ENCODE measurements around the gene MDH1.

- TF ChIP-seq, protein P1, sequence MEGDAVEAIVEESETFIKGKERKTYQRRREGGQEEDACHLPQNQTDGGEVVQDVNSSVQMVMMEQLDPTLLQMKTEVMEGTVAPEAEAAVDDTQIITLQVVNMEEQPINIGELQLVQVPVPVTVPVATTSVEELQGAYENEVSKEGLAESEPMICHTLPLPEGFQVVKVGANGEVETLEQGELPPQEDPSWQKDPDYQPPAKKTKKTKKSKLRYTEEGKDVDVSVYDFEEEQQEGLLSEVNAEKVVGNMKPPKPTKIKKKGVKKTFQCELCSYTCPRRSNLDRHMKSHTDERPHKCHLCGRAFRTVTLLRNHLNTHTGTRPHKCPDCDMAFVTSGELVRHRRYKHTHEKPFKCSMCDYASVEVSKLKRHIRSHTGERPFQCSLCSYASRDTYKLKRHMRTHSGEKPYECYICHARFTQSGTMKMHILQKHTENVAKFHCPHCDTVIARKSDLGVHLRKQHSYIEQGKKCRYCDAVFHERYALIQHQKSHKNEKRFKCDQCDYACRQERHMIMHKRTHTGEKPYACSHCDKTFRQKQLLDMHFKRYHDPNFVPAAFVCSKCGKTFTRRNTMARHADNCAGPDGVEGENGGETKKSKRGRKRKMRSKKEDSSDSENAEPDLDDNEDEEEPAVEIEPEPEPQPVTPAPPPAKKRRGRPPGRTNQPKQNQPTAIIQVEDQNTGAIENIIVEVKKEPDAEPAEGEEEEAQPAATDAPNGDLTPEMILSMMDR (IDR thresholded peaks at IDR 0.05), result no peak
- TF ChIP-seq EZH2 (IDR thresholded peaks at IDR 0.05; ENCODE audit: borderline replicate concordance, insufficient read depth, low read depth, low read length, poor library complexity, severe bottlenecking), result no peak
These were observed 5.9 kb downstream of the MDH1 start for GRCh38 chr2:63594660-63595059.

Data from B cell (primary cell).